Spleen (tissue), 11 donors: ENCODE results near the gene POLRMT. TPM values are rescaled to one million over a fixed set of nuclear protein-coding genes. Genes with fewer than 3 reads are reported as not detected.

Source experiments
- DNase-seq: peaks from one replicate; pipeline ENCODE4 v3.0.0-alpha.2; 2020
- H3K27ac ChIP-seq, 8 donors: fragments of 200-600 bp; sonication (generic) in 7 of 8; 1 replicate in 4 of 8; 2 replicates in 4 of 8; pipeline versions ENCODE4 v1.5.0 to v1.8.0; 2016 to 2021; ENCODE audit warnings: inconsistent platforms in 4 of 8, mild to moderate bottlenecking in 4 of 8, moderate library complexity in 1 of 8
- H3K27me3 ChIP-seq, 7 donors: fragments of 200-600 bp; sonication (generic) in 6 of 7; replicated peaks in 1 of 7; 1 replicate in 4 of 7; 2 replicates in 3 of 7; pipeline versions ENCODE4 v1.5.0 to v1.8.0; 2016 to 2021; ENCODE audit warnings: inconsistent platforms in 3 of 7, mild to moderate bottlenecking in 1 of 7
- H3K36me3 ChIP-seq, 6 donors: fragments of 200-600 bp; sonication (generic) in 5 of 6; 1 replicate in 4 of 6; 2 replicates in 2 of 6; pipeline versions ENCODE4 v1.5.0 to v1.8.0; 2016 to 2021; ENCODE audit warnings: inconsistent platforms in 2 of 6
- H3K4me1 ChIP-seq, 6 donors: fragments of 200-600 bp; sonication (generic) in 5 of 6; 1 replicate in 3 of 6; 2 replicates in 3 of 6; pipeline versions ENCODE4 v1.5.0 to v1.8.0; 2016 to 2021; ENCODE audit warnings: inconsistent platforms in 3 of 6
- H3K4me3 ChIP-seq, 8 donors: fragments of 200-600 bp; sonication (generic) in 7 of 8; 1 replicate in 4 of 8; 2 replicates in 4 of 8; pipeline versions ENCODE4 v1.5.0 to v1.8.0; 2016 to 2021; ENCODE audit warnings: inconsistent platforms in 4 of 8, mild to moderate bottlenecking in 4 of 8, moderate library complexity in 2 of 8
- H3K9me3 ChIP-seq, 8 donors: fragments of 200-600 bp; sonication (generic) in 7 of 8; 1 replicate in 4 of 8; 2 replicates in 4 of 8; pipeline versions ENCODE4 v1.5.0 to v1.8.0; 2016 to 2021; ENCODE audit warnings: inconsistent platforms in 4 of 8
- CTCF ChIP-seq, 11 experiments: fragments of 200-600 bp in 7 of 11; fragments of 450-650 bp in 4 of 11; sonication (generic) in 4 of 11; IDR thresholded peaks in 8 of 11; conservative IDR thresholded peaks in 3 of 11; 1 replicate in 7 of 11; 2 replicates in 4 of 11; pipeline versions ENCODE4 v1.4.0 to v1.8.0; 2016 to 2021; ENCODE audit warnings: antibody characterized with exemption in 11 of 11, inconsistent platforms in 4 of 11, mild to moderate bottlenecking in 1 of 11
- POLR2A ChIP-seq, 3 donors: fragments of 450-650 bp; IDR thresholded peaks; one replicate each; pipeline ENCODE4 v1.5.1; 2017; ENCODE audit warnings: antibody characterized with exemption in 3 of 3, mild to moderate bottlenecking in 1 of 3
- POLR2AphosphoS5 ChIP-seq, 3 donors: sonication (generic); formaldehyde crosslinking; IDR thresholded peaks; one replicate each; pipeline ENCODE4 v1.5.1; 2017; ENCODE audit warnings: antibody characterized with exemption in 3 of 3
- WGBS, 5 donors: extraction: QIAGEN DNeasy Blood & Tissue Kit in 3 of 5; methylation state at CpG; one replicate each; pipeline versions ENCODE4 v1.1.5 to v1.1.7; 2013 to 2018; 5-methylcytosine and 5-hydroxymethylcytosine counted together
- intact Hi-C: fragments of 100-400 bp; cut with DNase I; formaldehyde crosslinking; loops from one replicate; pipeline ENCODE4 v1.15.0; 2023; ENCODE audit warnings: low total_unique reads
- polyA plus RNA-seq, 3 donors: library from polyadenylated mRNA; stranded (reverse); fragments of 200-250 nt; gene quantifications; one replicate each; pipeline ENCODE4 v1.2.1, GENCODE V29; 2013
- total RNA-seq, 7 donors: library from RNA; depleted of rRNA in 3 of 7; stranded (reverse); fragments of >200 nt in 3 of 7; fragmentation: NEBNext Ultra II Directional in 4 of 7; extraction: Animal tissue kit (Norgen Biotek cat#: 25700) in 4 of 7; gene quantifications; one replicate each; pipeline versions ENCODE4 v1.1.0 to v1.2.1, GENCODE V29; 2016 to 2021
- donor health status: healthy with polysubstance abuse.
- donor health status: DM: no; HTN: no; CAD: no; lungs with moderate emphysema.
- donor health status: DM: no; HTN: no; CAD: no.
- donor health status: Bipolar disorder and iron deficiency.
- donor health status: healthy.
- donor health status: DM: no; HTN: no; CAD: no.
- donor health status: DM: yes; HTN: yes; CAD: no.

POLRMT gene
- total and polyA plus RNA-seq, 10 donors = 28.6 to 105 (median 50.9) TPM

- H3K27ac ChIP-seq = no peak overlapping the region
- TF ChIP-seq CTCF (IDR thresholded peaks at IDR 0.05 in 8 of 11, conservative IDR thresholded peaks at IDR 0.05 in 3 of 11) = no peak
- TF ChIP-seq POLR2A (IDR thresholded peaks at IDR 0.05) = no peak
- TF ChIP-seq POLR2AphosphoS5 (IDR thresholded peaks at IDR 0.05) = no peak
- WGBS, 5 donors = 70 to 87% (median 76%) methylated on average over 33 to 35 of the region's 35 CpGs
- no peak overlapping the region for H3K4me3 ChIP-seq
- no peaks in the 10 kb centered on the region for H3K27me3 ChIP-seq
- DNase-seq = no peak
- H3K9me3 ChIP-seq = peaks cover 0 to 5% (median 0%) of the 10 kb centered on the region in 8 donors
- intact Hi-C loops = no loop called here
- no peaks in the 10 kb centered on the region for H3K4me1 ChIP-seq
- H3K36me3 ChIP-seq = no peaks in the 10 kb centered on the region
These were observed 30.7 kb downstream of the POLRMT start for GRCh38 chr19:602391-603301.

GRCh38 chr19:601790-602189 lies 31.5 kb downstream of the POLRMT start:
- Histone ChIP-seq H3K27me3 (peaks cover 0 to 1% (median 0%) of the 10 kb centered on the region in 7 donors), H3K27ac (no peak overlapping the region), H3K9me3 (peaks cover 0 to 5% (median 0%) of the 10 kb centered on the region in 8 donors), H3K4me1 (no peaks in the 10 kb centered on the region), H3K4me3 (no peak overlapping the region), H3K36me3 (no peaks in the 10 kb centered on the region)
- no peak for TF ChIP-seq POLR2AphosphoS5 (IDR thresholded peaks at IDR 0.05)
- TF ChIP-seq POLR2A (IDR thresholded peaks at IDR 0.05) = no peak
- TF ChIP-seq CTCF (IDR thresholded peaks at IDR 0.05 in 8 of 11, conservative IDR thresholded peaks at IDR 0.05 in 3 of 11) = no peak
- intact Hi-C loops = no loop called here
- no peak for DNase-seq
- WGBS, 5 donors = 76 to 88% (median 87%) methylated on average over 25 of the region's 25 CpGs

- Histone ChIP-seq H3K9me3 (peaks cover 0 to 5% (median 0%) of the 10 kb centered on the region in 8 donors), H3K4me1 (no peaks in the 10 kb centered on the region), H3K27me3 (peaks cover 0 to 6% (median 0%) of the 10 kb centered on the region in 7 donors), H3K36me3 (no peaks in the 10 kb centered on the region), H3K4me3 (no peak overlapping the region), H3K27ac (no peak overlapping the region)
- 90 to 95% (median 93%) methylated on average over 28 of the region's 28 CpGs for WGBS, 5 donors
- intact Hi-C loops = no loop called here
- no peak for DNase-seq
- no peak for TF ChIP-seq POLR2AphosphoS5 (IDR thresholded peaks at IDR 0.05)
- no peak for TF ChIP-seq POLR2A (IDR thresholded peaks at IDR 0.05)
- no peak for TF ChIP-seq CTCF (IDR thresholded peaks at IDR 0.05 in 8 of 11, conservative IDR thresholded peaks at IDR 0.05 in 3 of 11)
These were observed 32.0 kb downstream of the POLRMT start for GRCh38 chr19:601310-601709.
